HG03175 (cell line): ENCODE data around the gene ANKMY1.

Experiments
- ATAC-seq: cut with Tn5 transposase; IDR thresholded peaks from one replicate; pipeline ENCODE4 v1.9.1; 2021; ENCODE audit warnings: mild to moderate bottlenecking, moderate library complexity; ENCODE audit not compliant: unreplicated experiment

ANKMY1 gene

GRCh38 chr2:240462707-240463273 is 95.0 kb downstream of the ANKMY1 start:
- no peak for ATAC-seq

- ATAC-seq = no peak
Observed at GRCh38 chr2:240462073-240462706, 95.6 kb downstream of the ANKMY1 start.

- ATAC-seq = no peak
Observed at GRCh38 chr2:240461471-240462072, 96.2 kb downstream of the ANKMY1 start.

DNA sequence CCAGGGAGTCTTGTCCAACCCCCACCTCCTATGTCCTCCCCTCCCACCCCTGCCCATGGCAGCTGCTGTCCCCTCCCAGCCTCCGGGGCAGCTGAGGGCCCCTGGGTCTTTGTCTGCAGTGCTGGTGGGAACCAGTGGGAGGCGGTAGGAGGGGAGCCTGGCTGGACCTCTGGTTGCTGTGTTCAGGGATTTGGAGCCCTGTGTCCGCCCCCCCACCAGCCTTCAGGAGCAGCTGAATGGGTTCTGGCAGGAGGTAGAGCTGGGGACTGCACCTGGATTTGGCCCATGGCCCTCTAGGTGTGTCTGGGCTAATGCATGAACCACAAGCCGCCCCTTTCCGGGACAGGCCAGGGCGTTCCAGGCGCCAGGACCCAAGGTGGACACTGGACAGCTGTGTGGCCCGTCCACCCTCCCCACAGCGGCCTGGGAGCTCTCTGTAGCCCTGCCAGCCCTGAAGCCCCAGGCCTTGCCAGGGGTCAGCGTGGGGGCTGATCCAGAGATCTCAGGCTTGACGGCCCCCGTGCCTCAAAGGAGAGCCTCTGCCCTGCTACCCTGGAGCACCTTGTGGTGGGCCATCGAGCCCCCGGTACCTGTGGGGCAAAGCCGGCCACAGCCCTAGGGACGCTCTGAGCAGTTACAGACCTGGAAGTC is 96.9 kb downstream of the ANKMY1 start:
- no peak for ATAC-seq

- ATAC-seq = no peak
Observed at GRCh38 chr2:240460253-240460711, 97.5 kb downstream of the ANKMY1 start.

- no peak for ATAC-seq
Observed at GRCh38 chr2:240459401-240460252, 98.2 kb downstream of the ANKMY1 start.

GRCh38 chr2:240458900-240459391 is 98.8 kb downstream of the ANKMY1 start:
- no peak for ATAC-seq

- ATAC-seq = no peak
Observed at GRCh38 chr2:240458044-240458899, 99.5 kb downstream of the ANKMY1 start.

GRCh38 chr2:240457223-240458043 is 100.4 kb downstream of the ANKMY1 start:
- ATAC-seq = no peak

DNA sequence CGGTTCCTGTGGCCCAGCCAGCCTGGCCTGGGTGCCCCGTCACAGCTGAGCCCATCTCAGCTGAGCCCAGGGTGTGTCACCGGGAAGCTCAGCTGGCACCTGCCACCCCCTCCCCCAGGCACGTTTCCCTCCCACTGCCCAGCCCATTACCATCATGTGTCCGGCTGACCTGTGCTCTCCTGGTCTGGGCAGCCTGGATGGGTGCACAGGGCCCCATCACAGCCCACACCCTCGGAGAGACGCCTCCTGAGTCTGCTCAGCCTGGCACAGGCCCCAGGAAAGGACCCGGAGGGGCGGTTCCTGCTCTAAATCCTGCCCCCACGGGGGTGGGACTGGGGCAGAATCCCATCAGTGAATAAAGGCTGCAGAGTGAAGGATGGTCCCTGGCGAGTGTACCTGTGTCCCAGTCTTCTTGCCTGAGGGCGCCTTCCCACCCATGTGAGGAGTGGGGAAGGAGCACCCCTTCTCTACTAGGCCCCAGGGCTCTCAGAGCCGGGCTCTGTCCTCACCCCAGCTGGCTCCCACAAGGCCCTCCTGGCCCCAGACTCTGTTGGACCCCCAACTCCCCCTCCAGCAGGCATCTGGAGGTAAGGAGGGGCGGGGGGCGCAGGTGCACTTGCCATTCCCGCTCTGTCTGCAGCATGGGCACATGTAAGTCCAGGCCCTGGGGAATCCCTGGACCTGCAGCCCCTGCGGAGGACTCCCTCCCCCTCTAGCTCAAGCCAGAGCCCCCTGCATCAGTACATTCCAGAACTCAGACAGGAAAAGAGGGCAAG is 101.2 kb downstream of the ANKMY1 start:
- ATAC-seq = no peak

DNA sequence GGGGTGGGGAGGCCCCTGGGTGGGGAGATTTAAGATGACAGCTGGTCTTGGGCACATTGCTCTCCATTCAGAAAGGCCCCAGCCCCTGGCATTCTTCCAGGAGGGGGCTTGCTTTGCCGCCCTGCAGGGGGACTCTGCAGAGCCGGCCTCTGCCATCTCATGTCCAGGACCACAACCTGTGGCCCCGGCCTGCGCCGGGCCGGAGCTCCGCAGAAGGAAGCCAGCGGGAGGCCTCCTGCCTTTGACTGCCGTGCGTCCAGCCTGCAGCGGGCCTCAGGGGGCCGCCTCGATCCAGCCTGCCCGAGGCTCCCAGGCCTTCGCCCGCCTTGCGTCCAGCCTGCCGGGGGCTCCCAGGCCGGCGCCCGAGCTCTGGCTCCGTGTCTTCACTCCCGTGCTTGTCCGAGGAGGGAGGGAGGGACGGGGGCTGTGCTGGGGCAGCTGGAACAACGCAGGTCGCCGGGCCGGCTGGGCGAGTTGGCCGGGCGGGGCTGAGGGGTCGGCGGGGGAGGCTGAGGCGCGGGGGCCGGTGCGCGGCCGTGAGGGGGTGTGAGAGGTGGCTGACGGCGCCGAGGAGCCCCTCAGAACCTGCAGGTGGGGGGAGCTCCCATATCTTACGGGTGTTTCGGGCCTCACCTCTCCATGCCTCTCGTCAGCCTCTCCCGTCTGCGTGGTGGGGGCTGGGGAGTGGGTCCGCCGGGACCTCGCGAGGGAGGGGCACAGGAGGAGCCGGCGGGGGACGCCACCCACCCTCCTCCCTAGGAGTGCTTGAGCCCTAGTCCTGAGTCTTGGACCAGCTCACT is 101.9 kb downstream of the ANKMY1 start:
- ATAC-seq = no peak

DNA sequence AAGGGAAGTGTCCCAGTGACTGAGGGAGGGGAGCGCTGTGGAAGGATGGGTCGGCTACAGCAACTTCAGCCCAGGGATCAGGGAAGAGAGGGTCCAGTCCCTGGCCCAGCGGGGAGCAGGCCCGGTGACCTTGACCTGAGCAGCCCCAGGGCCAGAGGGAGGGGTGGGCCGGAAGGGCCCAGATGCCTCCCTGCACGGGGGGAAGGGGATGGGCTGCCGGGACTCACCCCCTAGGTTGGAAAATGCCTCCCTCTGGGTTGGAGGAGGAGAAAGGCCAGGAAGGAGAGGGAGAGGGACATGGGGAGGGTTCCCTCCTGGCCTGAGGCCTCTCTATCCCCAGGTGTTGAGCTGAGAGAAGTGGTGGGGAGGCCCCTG is 102.5 kb downstream of the ANKMY1 start:
- no peak for ATAC-seq

GRCh38 chr2:240454106-240454901 is 103.5 kb downstream of the ANKMY1 start:
- no peak for ATAC-seq

GRCh38 chr2:240453461-240454105 is 104.2 kb downstream of the ANKMY1 start:
- no peak for ATAC-seq

DNA sequence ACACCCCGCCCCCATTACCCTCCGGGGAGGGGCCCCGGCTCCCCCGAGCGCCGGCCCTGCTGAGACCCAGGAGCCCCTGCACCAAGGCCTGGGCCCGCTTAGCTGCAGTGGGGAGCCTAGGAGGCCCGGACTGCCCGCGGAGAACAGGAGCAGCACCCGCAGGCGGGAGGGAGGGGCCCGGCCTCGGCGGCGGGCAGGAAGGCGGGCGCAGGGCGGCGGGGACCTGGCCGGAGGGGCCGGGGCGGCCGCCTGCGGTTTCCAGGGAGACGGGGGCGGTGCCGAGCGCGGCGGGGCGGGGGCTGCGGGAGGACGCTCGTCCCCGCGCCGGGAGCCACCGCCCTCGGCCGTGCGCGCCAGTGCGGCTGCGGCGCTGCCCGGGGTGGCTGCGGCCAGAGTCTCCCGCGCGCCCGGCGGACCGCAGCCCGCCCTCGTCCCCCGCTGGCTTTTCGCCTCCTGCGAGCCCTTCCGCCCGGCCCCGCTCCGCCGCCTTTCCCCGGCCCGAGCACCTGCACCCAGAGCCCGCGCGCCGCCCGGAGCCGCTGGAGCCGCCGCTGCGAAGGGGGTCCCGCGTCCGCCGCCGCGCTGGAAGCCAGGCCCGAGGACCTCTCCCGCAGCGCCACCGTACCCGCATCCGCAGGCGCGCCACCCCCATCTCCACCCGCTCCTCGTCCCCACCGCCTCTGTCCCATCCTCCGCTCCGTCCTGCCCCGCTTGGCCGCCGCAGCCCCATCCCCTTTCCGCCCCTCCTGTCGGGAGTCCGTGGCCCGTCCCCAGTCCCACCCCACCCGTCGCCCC is 105.1 kb downstream of the ANKMY1 start:
- ATAC-seq = no peak
